NCI-H2029 (cell line): ENCODE results near the gene MMUT.
"Not testable (repeated sequence)": the region's sequence is repeated elsewhere in the genome, so short reads cannot be mapped to it uniquely, and the experiment has no call there.

Experiments
- DNase-seq: peaks from one replicate; lab custom pipeline; 2025; lab: John Stamatoyannopoulos, UW

Gene MMUT

GRCh38 chr6:49416195-49416594 lies 46.9 kb downstream of the MMUT start:
- DNase-seq: no peak

- DNase-seq: no peak
Observed at GRCh38 chr6:49415358-49415757, 47.7 kb downstream of the MMUT start.

GRCh38 chr6:49410564-49410963 lies 52.5 kb downstream of the MMUT start:
- DNase-seq: no peak

- peak; percentile 52 for DNase-seq
Observed at GRCh38 chr6:49409951-49410542, 53.0 kb downstream of the MMUT start.

GRCh38 chr6:49406250-49406970 lies 56.6 kb downstream of the MMUT start:
- no peak for DNase-seq

GRCh38 chr6:49401063-49401462 lies 62.0 kb downstream of the MMUT start:
- no peak for DNase-seq

GRCh38 chr6:49386667-49387508 lies 76.2 kb downstream of the MMUT start:
- not testable (repeated sequence) for DNase-seq

GRCh38 chr6:49384904-49385303 lies 78.1 kb downstream of the MMUT start:
- no peak for DNase-seq
